ENCODE data around the gene PPP1R9A. TPM values are rescaled to one million over a fixed set of nuclear protein-coding genes. Genes with fewer than 3 reads are reported as not detected.

Gene PPP1R9A
- polyA plus RNA-seq, 1 donor from 2014 or later, result 52.8 TPM

DNA sequence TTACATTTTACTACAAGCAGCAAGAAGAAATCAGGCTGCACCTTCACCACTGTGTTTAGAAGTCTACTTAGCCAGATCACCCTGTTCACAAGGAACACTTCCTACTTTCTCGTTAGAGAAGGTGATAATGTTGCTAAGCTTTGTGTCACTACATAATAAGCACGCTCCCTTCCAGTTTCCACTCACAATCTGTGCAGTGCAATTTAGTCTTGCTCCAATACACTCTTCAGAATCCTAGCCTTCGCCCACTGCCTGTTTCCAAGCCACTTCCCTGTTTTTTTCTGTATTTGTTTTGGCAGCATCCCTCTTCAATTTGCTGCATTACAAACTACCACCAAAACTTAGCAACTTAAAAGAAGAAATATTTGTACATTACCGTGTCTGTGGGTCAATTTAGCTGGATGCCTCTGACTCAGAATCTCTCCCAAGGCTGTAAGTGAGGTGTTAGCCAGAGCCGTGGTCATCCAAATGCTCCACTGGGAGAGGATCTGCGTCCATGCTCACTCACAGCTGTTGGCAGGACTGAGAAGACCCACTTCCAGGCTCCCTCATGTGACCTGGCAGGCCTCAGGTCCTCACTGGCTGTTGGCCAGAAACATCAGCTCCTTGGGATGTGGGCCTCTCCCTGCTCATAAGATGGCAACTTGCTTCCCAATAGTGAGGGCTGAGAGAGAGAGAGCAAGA lies 306.6 kb downstream of the PPP1R9A start:
- no peaks in the 10 kb centered on the region for H4K20me1 ChIP-seq (ENCODE audit: insufficient read depth)
- H2AFZ ChIP-seq (ENCODE audit: low read depth, low read length), result no peak overlapping the region
- H3K9me3 ChIP-seq (ENCODE audit: low read length), result no peaks in the 10 kb centered on the region
- H3K27ac ChIP-seq (ENCODE audit: low read length), result no peak overlapping the region
- no peaks in the 10 kb centered on the region for H3K9me2 ChIP-seq (ENCODE audit: insufficient read depth, low read length)
- no peaks in the 10 kb centered on the region for H3K79me2 ChIP-seq (replicated peaks; ENCODE audit: insufficient read depth, low read length)
- H3K9ac ChIP-seq (ENCODE audit: low read length), result no peak overlapping the region
- no peak for TF ChIP-seq TAF1 (IDR thresholded peaks at IDR 0.05; ENCODE audit: low read depth)
- H3F3A ChIP-seq (ENCODE audit: insufficient read depth, low read length, poor library complexity, severe bottlenecking), result no peaks in the 10 kb centered on the region
- no peak overlapping the region for H3K4me3 ChIP-seq (ENCODE audit: low read length)
- no peaks in the 10 kb centered on the region for H3K27me3 ChIP-seq (ENCODE audit: insufficient read depth, low read depth, low read length)
- H3K4me2 ChIP-seq (ENCODE audit: low read length), result no peak overlapping the region
- H3K36me3 ChIP-seq (ENCODE audit: insufficient read depth, low read length), result no peaks in the 10 kb centered on the region

DNA sequence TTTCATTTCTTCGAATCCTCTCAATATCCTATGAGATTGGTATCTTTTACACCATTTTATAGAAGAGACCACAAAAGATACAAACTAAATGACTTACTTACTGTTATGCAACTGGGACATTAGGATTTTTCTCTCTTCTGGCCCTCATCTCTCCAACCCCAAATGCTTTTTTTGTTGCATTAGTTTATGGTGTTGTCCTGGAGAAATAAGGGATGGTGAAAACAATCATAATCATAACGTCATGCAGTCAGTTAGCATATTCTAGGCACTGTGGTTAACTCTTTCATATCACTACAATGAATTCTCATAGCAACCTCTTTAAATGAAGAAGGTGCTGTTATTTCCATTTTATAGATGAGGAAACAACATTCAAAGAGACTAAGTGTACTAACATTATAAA lies 312.3 kb downstream of the PPP1R9A start:
- Histone ChIP-seq H3K9ac (ENCODE audit: low read length) (no peak overlapping the region), H4K20me1 (ENCODE audit: insufficient read depth) (no peaks in the 10 kb centered on the region), H3K27ac (ENCODE audit: low read length) (no peak overlapping the region)

More for the DNA sequence above, 312.3 kb downstream of the PPP1R9A start:
- no peak overlapping the region for H3K4me2 ChIP-seq (ENCODE audit: low read length)
- H3K79me2 ChIP-seq (replicated peaks; ENCODE audit: insufficient read depth, low read length), result no peaks in the 10 kb centered on the region
- no peaks in the 10 kb centered on the region for H3K9me2 ChIP-seq (ENCODE audit: insufficient read depth, low read length)
- no peaks in the 10 kb centered on the region for H3K9me3 ChIP-seq (ENCODE audit: low read length)
- no peaks in the 10 kb centered on the region for H3K27me3 ChIP-seq (ENCODE audit: insufficient read depth, low read depth, low read length)
- H2AFZ ChIP-seq (ENCODE audit: low read depth, low read length), result no peak overlapping the region
- no peak overlapping the region for H3K4me3 ChIP-seq (ENCODE audit: low read length)
- TF ChIP-seq EZH2 (IDR thresholded peaks at IDR 0.05; ENCODE audit: borderline replicate concordance, insufficient read depth, low read length, poor library complexity, severe bottlenecking) (no peak), RAD21 (conservative IDR thresholded peaks at IDR 0.05) (no peak), SMC3 (conservative IDR thresholded peaks at IDR 0.05; ENCODE audit: poor library complexity) (no peak), TAF1 (IDR thresholded peaks at IDR 0.05; ENCODE audit: low read depth) (no peak), MXI1 (conservative IDR thresholded peaks at IDR 0.05; ENCODE audit: poor library complexity, severe bottlenecking) (no peak), EP300 (conservative IDR thresholded peaks at IDR 0.05; ENCODE audit: poor library complexity, severe bottlenecking) (no peak), POLR2AphosphoS5 (IDR thresholded peaks at IDR 0.05) (no peak)
- TF ChIP-seq, protein P1, sequence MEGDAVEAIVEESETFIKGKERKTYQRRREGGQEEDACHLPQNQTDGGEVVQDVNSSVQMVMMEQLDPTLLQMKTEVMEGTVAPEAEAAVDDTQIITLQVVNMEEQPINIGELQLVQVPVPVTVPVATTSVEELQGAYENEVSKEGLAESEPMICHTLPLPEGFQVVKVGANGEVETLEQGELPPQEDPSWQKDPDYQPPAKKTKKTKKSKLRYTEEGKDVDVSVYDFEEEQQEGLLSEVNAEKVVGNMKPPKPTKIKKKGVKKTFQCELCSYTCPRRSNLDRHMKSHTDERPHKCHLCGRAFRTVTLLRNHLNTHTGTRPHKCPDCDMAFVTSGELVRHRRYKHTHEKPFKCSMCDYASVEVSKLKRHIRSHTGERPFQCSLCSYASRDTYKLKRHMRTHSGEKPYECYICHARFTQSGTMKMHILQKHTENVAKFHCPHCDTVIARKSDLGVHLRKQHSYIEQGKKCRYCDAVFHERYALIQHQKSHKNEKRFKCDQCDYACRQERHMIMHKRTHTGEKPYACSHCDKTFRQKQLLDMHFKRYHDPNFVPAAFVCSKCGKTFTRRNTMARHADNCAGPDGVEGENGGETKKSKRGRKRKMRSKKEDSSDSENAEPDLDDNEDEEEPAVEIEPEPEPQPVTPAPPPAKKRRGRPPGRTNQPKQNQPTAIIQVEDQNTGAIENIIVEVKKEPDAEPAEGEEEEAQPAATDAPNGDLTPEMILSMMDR (IDR thresholded peaks at IDR 0.05; ENCODE audit: poor library complexity, severe bottlenecking), result no peak
- TF ChIP-seq, protein P2, sequence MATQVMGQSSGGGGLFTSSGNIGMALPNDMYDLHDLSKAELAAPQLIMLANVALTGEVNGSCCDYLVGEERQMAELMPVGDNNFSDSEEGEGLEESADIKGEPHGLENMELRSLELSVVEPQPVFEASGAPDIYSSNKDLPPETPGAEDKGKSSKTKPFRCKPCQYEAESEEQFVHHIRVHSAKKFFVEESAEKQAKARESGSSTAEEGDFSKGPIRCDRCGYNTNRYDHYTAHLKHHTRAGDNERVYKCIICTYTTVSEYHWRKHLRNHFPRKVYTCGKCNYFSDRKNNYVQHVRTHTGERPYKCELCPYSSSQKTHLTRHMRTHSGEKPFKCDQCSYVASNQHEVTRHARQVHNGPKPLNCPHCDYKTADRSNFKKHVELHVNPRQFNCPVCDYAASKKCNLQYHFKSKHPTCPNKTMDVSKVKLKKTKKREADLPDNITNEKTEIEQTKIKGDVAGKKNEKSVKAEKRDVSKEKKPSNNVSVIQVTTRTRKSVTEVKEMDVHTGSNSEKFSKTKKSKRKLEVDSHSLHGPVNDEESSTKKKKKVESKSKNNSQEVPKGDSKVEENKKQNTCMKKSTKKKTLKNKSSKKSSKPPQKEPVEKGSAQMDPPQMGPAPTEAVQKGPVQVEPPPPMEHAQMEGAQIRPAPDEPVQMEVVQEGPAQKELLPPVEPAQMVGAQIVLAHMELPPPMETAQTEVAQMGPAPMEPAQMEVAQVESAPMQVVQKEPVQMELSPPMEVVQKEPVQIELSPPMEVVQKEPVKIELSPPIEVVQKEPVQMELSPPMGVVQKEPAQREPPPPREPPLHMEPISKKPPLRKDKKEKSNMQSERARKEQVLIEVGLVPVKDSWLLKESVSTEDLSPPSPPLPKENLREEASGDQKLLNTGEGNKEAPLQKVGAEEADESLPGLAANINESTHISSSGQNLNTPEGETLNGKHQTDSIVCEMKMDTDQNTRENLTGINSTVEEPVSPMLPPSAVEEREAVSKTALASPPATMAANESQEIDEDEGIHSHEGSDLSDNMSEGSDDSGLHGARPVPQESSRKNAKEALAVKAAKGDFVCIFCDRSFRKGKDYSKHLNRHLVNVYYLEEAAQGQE (IDR thresholded peaks at IDR 0.05; ENCODE audit: borderline replicate concordance), result no peak
- H3F3A ChIP-seq (ENCODE audit: insufficient read depth, low read length, poor library complexity, severe bottlenecking), result no peaks in the 10 kb centered on the region
- no peaks in the 10 kb centered on the region for H3K36me3 ChIP-seq (ENCODE audit: insufficient read depth, low read length)

Data from neural cell (in vitro differentiated cells).